Measurements from ENCODE around the gene VWF.

VWF gene

DNA sequence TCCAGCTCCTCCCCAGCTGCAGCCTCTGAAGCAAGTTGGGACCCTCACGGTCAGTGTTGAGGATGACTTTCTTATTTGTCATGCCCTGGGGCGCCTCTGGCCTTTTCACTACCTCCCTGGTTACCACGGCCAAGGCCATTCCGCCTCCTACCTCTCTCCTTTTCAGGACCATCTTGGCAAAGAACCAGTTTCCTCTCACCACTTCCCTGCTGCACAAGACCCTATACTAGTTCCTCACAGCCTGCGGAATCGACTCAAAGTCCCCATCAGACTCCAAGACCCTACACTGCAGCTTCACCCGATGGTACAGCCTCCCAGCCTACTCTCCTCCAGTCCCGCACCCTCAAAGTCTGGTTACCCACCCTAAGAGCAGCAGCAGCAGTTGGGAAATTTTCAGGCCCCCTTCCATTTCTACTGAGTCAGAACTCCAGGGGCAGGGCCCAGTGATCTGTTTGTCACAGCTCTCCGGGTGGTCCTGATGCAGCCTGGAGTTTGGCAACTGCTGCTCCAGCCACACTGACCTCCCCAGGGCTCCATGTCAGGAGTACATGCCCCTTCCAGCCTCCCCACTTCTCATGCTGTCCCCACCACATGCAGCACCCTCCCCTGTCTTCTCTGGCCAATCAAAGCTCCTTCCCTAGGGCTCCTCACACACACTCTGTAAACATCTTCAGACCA, 5.4 kb downstream of the VWF start:
- Histone ChIP-seq H3K4me2 (ENCODE audit: low read length) (no peak overlapping the region), H3K36me3 (replicated peaks; ENCODE audit: low read depth, low read length) (no peaks in the 10 kb centered on the region), H3K27me3 (ENCODE audit: low read depth, low read length) (peaks cover 18% of the 10 kb centered on the region), H3K4me3 (ENCODE audit: low read length) (no peak overlapping the region), H3K9me3 (ENCODE audit: insufficient read depth, low read length) (no peaks in the 10 kb centered on the region), H3K27ac (ENCODE audit: low read length) (no peak overlapping the region), H3K9ac (ENCODE audit: low read length) (no peak overlapping the region), H3K79me2 (ENCODE audit: low read length) (no peaks in the 10 kb centered on the region), H2AFZ (ENCODE audit: low read depth, low read length) (no peak overlapping the region), H3K4me1 (ENCODE audit: low read length) (no peaks in the 10 kb centered on the region), H4K20me1 (ENCODE audit: insufficient read depth, low read length) (no peaks in the 10 kb centered on the region)
- TF ChIP-seq EZH2phosphoT487 (IDR thresholded peaks at IDR 0.05; ENCODE audit: low read depth) (no peak), CTCF (IDR thresholded peaks at IDR 0.05; ENCODE audit: low read depth, low read length) (no peak)

GRCh38 chr12:6116471-6117021, 7.9 kb downstream of the VWF start:
- H3K4me1 ChIP-seq (ENCODE audit: low read length): no peaks in the 10 kb centered on the region
- H3K27me3 ChIP-seq (ENCODE audit: low read depth, low read length): peaks cover 6% of the 10 kb centered on the region; the same call in 1 of the 2 replicates
- H3K4me3 ChIP-seq (ENCODE audit: low read length): no peak overlapping the region
- TF ChIP-seq EZH2phosphoT487 (IDR thresholded peaks at IDR 0.05; ENCODE audit: low read depth): no peak
- H3K27ac ChIP-seq (ENCODE audit: low read length): no peak overlapping the region
- no peaks in the 10 kb centered on the region for H4K20me1 ChIP-seq (ENCODE audit: insufficient read depth, low read length)
- no peak overlapping the region for H2AFZ ChIP-seq (ENCODE audit: low read depth, low read length)
- H3K79me2 ChIP-seq (ENCODE audit: low read length): no peaks in the 10 kb centered on the region
- H3K9ac ChIP-seq (ENCODE audit: low read length): no peak overlapping the region
- no peaks in the 10 kb centered on the region for H3K9me3 ChIP-seq (ENCODE audit: insufficient read depth, low read length)
- H3K36me3 ChIP-seq (replicated peaks; ENCODE audit: low read depth, low read length): no peaks in the 10 kb centered on the region
- no peak overlapping the region for H3K4me2 ChIP-seq (ENCODE audit: low read length)

DNA sequence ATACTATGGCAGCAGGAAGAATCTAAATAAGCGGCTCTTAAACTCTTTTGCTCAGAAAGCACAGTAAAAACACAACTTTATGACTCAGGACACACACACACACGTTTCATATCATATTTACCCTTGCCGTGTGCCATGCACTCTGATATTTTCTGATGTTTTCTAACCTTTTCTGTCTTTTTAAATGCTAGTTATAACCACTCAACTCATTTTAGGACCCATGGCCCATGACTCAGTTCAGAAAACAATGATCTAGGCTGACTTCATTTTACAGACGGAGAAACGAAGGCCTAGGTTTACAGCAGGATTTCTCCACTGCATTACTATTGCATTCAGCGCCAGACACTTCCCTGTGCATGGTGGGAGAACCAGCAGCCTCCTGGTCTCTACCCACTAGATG, 9.1 kb downstream of the VWF start:
- Histone ChIP-seq H2AFZ (ENCODE audit: low read depth, low read length) (no peak overlapping the region), H3K79me2 (ENCODE audit: low read length) (no peaks in the 10 kb centered on the region), H3K27ac (ENCODE audit: low read length) (no peak overlapping the region), H3K4me2 (ENCODE audit: low read length) (no peak overlapping the region), H3K36me3 (replicated peaks; ENCODE audit: low read depth, low read length) (no peaks in the 10 kb centered on the region), H4K20me1 (ENCODE audit: insufficient read depth, low read length) (no peaks in the 10 kb centered on the region), H3K9ac (ENCODE audit: low read length) (no peak overlapping the region), H3K4me1 (ENCODE audit: low read length) (no peaks in the 10 kb centered on the region), H3K4me3 (ENCODE audit: low read length) (no peak overlapping the region), H3K9me3 (ENCODE audit: insufficient read depth, low read length) (no peaks in the 10 kb centered on the region), H3K27me3 (ENCODE audit: low read depth, low read length) (no peaks in the 10 kb centered on the region)
- TF ChIP-seq EZH2phosphoT487 (IDR thresholded peaks at IDR 0.05; ENCODE audit: low read depth) (no peak), CTCF (IDR thresholded peaks at IDR 0.05; ENCODE audit: low read depth, low read length) (no peak)

- H3K36me3 ChIP-seq (replicated peaks; ENCODE audit: low read depth, low read length): no peaks in the 10 kb centered on the region
- H3K27ac ChIP-seq (ENCODE audit: low read length): no peak overlapping the region
- TF ChIP-seq EZH2phosphoT487 (IDR thresholded peaks at IDR 0.05; ENCODE audit: low read depth) (no peak), CTCF (IDR thresholded peaks at IDR 0.05; ENCODE audit: low read depth, low read length) (no peak)
- no peaks in the 10 kb centered on the region for H3K9me3 ChIP-seq (ENCODE audit: insufficient read depth, low read length)
- no peak overlapping the region for H3K4me2 ChIP-seq (ENCODE audit: low read length)
- H3K27me3 ChIP-seq (ENCODE audit: low read depth, low read length): no peaks in the 10 kb centered on the region
- H4K20me1 ChIP-seq (ENCODE audit: insufficient read depth, low read length): no peaks in the 10 kb centered on the region
- H2AFZ ChIP-seq (ENCODE audit: low read depth, low read length): no peak overlapping the region
- no peak overlapping the region for H3K4me3 ChIP-seq (ENCODE audit: low read length)
- H3K4me1 ChIP-seq (ENCODE audit: low read length): no peaks in the 10 kb centered on the region
- H3K9ac ChIP-seq (ENCODE audit: low read length): no peak overlapping the region
- H3K79me2 ChIP-seq (ENCODE audit: low read length): no peaks in the 10 kb centered on the region
These were observed 10.0 kb downstream of the VWF start for GRCh38 chr12:6114476-6114870.
